ENCODE measurements around the gene PDGFRB.

Gene PDGFRB

DNA sequence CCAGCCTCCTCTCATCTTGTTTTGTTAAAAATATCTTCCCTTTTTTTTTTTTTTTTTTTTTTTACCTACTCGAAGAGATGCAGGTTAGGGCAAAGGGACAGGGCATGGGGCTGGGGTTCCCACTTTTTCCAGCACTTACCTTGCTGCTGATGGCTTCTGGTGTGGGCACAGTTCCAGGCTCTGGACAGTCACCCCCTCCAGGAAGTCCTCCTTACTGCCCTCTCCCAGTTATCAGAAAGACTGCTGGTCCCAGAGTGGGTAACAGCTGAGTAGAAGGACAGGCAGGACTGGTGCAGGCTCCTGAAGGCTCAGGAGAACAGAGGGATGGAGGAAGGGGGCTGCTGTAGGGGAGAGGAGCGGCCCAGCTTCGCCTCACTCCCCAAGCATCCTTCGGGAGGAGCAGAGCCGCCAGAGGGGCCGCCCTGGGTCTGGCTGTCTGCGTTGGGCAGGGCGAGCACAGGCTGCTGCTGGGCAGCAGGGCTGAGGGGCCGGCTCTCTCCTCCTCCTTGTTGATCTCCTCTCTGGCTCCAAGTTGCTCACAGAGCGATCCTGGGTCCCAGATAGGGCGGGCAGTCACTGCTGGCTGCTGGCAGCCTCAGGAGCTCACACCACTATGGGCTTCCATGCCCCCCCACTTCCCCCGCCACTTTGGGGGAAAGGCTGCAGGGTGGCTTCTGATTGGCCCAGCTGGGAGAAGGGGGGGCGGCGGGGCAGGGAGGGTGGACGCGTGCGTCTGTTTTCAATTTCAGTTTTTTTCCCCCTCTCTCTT, at the start of gene PDGFRB:
Gene PDGFRB (minus strand): TSS at position 588 of the 769 bp plus-strand sequence. CDS start 18,798 bp downstream, outside the sequence.
- TF ChIP-seq JUND (IDR thresholded peaks at IDR 0.05; ENCODE audit: low read depth), result no peak
- no peak for DNase-seq (ENCODE audit: low read depth in 1 of 2, low spot score in 1 of 2)
- in situ Hi-C loops (cut with HindIII; ENCODE audit: low pct_unique_long_range_greater_than_20kb, low sequenced_read_pairs), result no loop called here

- in situ Hi-C loops (cut with HindIII; ENCODE audit: low pct_unique_long_range_greater_than_20kb, low sequenced_read_pairs), result no loop called here
Observed at GRCh38 chr5:150204590-150204960, 48.9 kb upstream of the PDGFRB start.

DNA sequence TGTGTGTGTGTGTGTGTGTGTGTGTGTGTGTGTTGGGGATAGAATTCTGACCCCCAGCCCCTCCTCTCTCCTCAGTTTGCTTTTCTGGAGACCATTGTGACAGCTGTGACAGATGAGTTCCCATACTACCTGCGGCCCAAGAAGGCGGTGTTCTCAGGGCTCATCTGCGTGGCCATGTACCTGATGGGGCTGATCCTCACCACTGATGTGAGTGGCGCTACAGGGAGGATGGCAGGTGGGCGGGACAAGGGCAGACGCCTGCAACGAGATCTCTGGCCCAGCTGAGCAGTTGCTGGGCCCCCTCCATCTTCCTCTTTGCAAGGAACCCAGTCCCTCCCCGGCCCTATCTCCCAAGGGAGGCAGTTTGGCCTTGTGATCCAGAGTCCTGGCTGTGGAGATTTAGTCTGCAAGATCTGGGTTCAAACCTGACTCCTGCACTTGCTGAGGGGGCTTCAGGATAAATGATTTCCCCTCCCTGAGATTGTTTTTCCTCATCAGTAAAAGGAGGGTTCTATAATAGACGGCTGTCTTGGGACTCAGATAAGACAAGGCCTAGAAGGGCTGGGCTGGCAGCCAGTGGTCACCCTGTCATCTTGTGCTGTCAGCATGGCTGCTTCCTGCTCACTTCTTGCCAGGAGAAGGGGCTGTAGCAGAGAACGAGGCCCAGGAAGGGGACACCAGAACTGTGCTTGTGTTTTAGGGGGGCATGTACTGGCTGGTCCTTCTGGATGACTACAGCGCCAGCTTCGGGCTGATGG, 48.4 kb upstream of the PDGFRB start:
- in situ Hi-C loops (cut with HindIII; ENCODE audit: low pct_unique_long_range_greater_than_20kb, low sequenced_read_pairs), result no loop called here
- TF ChIP-seq JUND (IDR thresholded peaks at IDR 0.05; ENCODE audit: low read depth), result no peak

More at GRCh38 chr5:150204590-150204960, 48.9 kb upstream of the PDGFRB start:
- TF ChIP-seq JUND (IDR thresholded peaks at IDR 0.05; ENCODE audit: low read depth), result no peak
- DNase-seq (ENCODE audit: low read depth in 1 of 2, low spot score in 1 of 2), result no peak

DNA sequence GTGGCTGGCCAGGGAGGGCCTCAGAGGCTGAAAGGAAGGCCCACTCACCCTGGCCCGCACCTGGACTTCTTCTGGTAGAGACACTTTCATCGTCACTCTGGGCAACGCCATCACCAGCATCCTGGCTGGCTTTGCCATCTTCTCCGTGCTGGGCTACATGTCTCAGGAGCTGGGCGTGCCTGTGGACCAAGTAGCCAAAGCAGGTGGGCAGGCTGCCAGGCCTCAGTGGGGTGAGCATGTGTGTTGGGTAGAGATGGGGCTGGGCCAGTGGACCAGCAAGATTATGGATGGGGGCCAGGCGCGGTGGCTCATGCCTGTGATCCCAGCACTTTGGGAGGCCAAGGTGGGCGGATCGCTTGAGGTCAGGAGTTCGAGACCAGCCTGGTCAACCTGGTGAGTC, 46.9 kb upstream of the PDGFRB start:
- DNase-seq (ENCODE audit: low read depth in 1 of 2, low spot score in 1 of 2), result no peak
- no peak for TF ChIP-seq JUND (IDR thresholded peaks at IDR 0.05; ENCODE audit: low read depth)
- in situ Hi-C loops (cut with HindIII; ENCODE audit: low pct_unique_long_range_greater_than_20kb, low sequenced_read_pairs), result no loop called here

More for the DNA sequence above, 48.4 kb upstream of the PDGFRB start:
- DNase-seq (ENCODE audit: low read depth in 1 of 2, low spot score in 1 of 2), result no peak

GRCh38 chr5:150197476-150197875, 41.8 kb upstream of the PDGFRB start:
- in situ Hi-C loops (cut with HindIII; ENCODE audit: low pct_unique_long_range_greater_than_20kb, low sequenced_read_pairs), result no loop called here
- no peak for DNase-seq (ENCODE audit: low read depth in 1 of 2, low spot score in 1 of 2)
- TF ChIP-seq JUND (IDR thresholded peaks at IDR 0.05; ENCODE audit: low read depth), result no peak

GRCh38 chr5:150196986-150197385, 41.3 kb upstream of the PDGFRB start:
- in situ Hi-C loops (cut with HindIII; ENCODE audit: low pct_unique_long_range_greater_than_20kb, low sequenced_read_pairs), result no loop called here
- no peak for DNase-seq (ENCODE audit: low read depth in 1 of 2, low spot score in 1 of 2)
- TF ChIP-seq JUND (IDR thresholded peaks at IDR 0.05; ENCODE audit: low read depth), result no peak

DNA sequence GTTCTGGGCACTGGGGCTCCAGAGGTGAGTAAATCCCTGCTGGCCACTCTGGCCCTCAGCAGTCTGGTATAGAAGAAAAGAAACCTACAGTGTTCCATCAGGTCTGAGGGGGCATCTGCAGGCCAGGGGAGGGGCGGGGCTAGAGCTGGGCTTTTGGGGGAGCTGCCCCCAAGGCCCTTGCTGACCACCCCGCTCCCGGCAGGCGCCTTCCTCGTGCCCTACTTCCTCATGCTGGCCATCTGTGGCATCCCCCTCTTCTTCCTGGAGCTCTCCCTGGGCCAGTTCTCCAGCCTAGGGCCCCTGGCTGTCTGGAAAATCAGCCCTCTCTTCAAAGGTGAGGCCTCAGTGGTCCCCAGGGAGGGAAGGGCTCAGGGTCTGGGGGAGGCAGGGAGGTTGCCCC, 40.9 kb upstream of the PDGFRB start:
- DNase-seq (ENCODE audit: low read depth in 1 of 2, low spot score in 1 of 2), result no peak
- in situ Hi-C loops (cut with HindIII; ENCODE audit: low pct_unique_long_range_greater_than_20kb, low sequenced_read_pairs), result no loop called here
- no peak for TF ChIP-seq JUND (IDR thresholded peaks at IDR 0.05; ENCODE audit: low read depth)

DNA sequence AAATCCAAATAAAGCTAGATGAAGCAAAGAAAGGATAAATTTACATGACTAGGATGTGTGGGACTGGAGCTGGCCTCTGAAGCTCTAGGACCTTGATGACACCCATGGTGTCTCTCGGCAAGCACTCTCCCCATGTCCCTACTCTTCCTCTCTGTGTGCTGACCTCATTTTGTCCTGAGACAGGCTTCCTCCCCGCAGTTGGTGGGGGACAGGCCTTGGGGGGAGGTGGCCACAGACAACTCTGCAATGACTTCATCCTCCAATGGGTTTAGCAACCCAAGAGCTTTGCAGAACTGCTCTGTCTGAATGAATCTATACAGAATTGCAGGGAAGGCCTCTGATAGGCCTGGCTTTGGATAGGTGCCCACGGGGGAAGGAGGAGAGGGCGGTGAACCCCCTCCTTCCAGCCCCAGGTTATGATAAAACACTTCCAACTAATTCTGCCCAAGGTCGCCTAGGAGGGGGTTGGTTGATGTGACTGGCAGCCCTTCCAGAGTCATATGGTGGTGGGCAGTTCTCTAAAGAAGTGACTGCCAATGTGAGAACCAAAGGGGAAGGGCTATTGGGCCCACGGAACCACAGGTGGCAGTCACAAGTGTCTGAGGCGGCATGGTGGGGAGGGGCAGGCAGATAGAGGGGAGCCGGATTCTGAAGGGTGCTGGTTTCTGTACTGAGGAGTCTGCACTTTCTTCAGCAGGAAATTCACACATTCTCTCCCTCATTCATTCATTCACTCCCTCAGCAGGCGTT, 40.3 kb upstream of the PDGFRB start:
- in situ Hi-C loops (cut with HindIII; ENCODE audit: low pct_unique_long_range_greater_than_20kb, low sequenced_read_pairs), result no loop called here
- DNase-seq (ENCODE audit: low read depth in 1 of 2, low spot score in 1 of 2), result no peak

DNA sequence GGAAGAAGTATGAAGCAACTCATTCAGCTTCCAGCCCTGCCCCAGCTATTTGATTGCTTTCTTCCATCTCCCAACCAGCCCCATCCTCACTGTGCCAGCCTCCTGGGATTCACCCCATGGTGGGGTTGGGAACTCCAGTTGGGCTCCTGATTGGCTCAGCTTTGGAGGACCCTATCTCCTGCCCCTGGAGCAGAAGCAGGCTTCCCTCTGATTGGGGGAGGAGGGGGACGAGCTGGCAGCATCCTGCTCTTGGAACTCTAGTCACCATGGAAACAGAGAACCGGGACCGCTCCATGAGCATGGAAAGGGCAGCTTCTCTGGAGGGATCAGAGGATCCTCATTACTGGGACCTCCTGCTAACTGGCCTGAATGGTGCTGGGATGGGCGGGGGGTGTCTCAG, 36.8 kb upstream of the PDGFRB start:
- in situ Hi-C loops (cut with HindIII; ENCODE audit: low pct_unique_long_range_greater_than_20kb, low sequenced_read_pairs), result no loop called here
- TF ChIP-seq JUND (IDR thresholded peaks at IDR 0.05; ENCODE audit: low read depth), result no peak
- no peak for DNase-seq (ENCODE audit: low read depth in 1 of 2, low spot score in 1 of 2)

More for the DNA sequence above, 40.3 kb upstream of the PDGFRB start:
- no peak for TF ChIP-seq JUND (IDR thresholded peaks at IDR 0.05; ENCODE audit: low read depth)

DNA sequence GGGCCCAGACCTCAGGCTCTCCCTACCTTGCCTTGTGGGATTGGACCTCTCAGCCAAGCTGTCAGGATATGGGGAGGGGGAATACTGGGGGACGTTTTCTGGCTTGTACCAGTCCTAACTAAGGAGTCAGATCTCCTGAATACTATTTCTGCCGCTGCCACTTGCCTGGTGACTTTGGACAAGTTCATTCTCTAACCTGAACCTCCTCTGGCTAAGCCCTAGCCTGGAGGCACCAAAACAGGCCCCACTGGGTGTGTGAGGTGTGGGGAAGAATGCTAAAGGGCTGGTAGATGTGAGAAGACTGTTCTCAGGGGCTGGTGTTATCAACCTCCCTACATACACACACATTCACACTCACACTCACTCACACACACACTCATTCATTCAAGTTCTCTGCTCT, 35.3 kb upstream of the PDGFRB start:
- DNase-seq (ENCODE audit: low read depth in 1 of 2, low spot score in 1 of 2), result peak; percentile 28 to 70
- in situ Hi-C loops (cut with HindIII; ENCODE audit: low pct_unique_long_range_greater_than_20kb, low sequenced_read_pairs), result no loop called here
- TF ChIP-seq JUND (IDR thresholded peaks at IDR 0.05; ENCODE audit: low read depth), result no peak

DNA sequence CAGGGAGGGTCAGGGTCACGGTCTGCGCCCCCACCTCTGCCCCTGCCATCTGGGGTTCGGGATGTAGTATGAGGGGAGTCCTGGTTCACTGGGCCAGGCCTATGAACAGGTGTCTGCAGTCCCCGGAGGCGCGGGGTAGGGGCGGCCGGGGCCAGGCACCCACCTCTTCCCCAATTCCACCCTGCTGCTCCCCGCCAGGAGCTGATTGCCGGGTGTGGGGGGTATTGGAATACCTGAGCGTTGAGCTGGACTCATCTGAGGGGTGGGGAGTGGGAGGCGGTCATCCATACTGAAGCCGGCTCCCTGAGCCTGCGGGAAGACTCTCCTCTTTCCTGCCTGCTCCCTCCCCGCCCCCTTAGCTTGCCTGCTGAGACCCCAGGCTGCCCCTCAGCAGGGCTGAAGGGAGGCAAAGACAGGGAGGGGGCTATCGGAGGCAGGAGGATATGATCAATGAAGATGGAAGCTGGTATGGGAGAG, 34.9 kb upstream of the PDGFRB start:
- in situ Hi-C loops (cut with HindIII; ENCODE audit: low pct_unique_long_range_greater_than_20kb, low sequenced_read_pairs), result no loop called here
- no peak for DNase-seq (ENCODE audit: low read depth in 1 of 2, low spot score in 1 of 2)
- no peak for TF ChIP-seq JUND (IDR thresholded peaks at IDR 0.05; ENCODE audit: low read depth)

GRCh38 chr5:150189728-150190502, 34.3 kb upstream of the PDGFRB start, which contains the start of gene SLC6A7:
SLC6A7 (plus strand) TSS chr5:150190062; CDS start chr5:150190328, 266 bp downstream.
- in situ Hi-C loops (cut with HindIII; ENCODE audit: low pct_unique_long_range_greater_than_20kb, low sequenced_read_pairs), result no loop called here
- no peak for DNase-seq (ENCODE audit: low read depth in 1 of 2, low spot score in 1 of 2)

More at GRCh38 chr5:150189728-150190502, 34.3 kb upstream of the PDGFRB start, which contains the start of gene SLC6A7:
- TF ChIP-seq JUND (IDR thresholded peaks at IDR 0.05; ENCODE audit: low read depth), result no peak
